Measurements from ENCODE around the gene VSTM1. TPM values are rescaled to one million over a fixed set of nuclear protein-coding genes. Genes with fewer than 3 reads are reported as not detected.
A peak's percentile ranks its signal among the peaks of the same experiment; 100 is the strongest.

The VSTM1 gene
- total RNA-seq, 4 donors from 2014 or later = not detected

- peaks cover 86% of the 10 kb centered on the region for H3K27me3 ChIP-seq
- no peak for ATAC-seq
- peaks cover 0 to 19% (median 4%) of the 10 kb centered on the region in 3 donors for H3K4me1 ChIP-seq
- no peaks in the 10 kb centered on the region for H3K36me3 ChIP-seq
- H3K4me3 ChIP-seq = peak within 1 kb of the TSS in 1 of 2 donors; percentile 53
- TF ChIP-seq POLR2AphosphoS5 (IDR thresholded peaks at IDR 0.05) (no peak), EP300 (IDR thresholded peaks at IDR 0.05) (no peak), POLR2A (IDR thresholded peaks at IDR 0.05) (no peak), CTCF (IDR thresholded peaks at IDR 0.05) (no peak)
- no peak within 1 kb of the TSS for H3K27ac ChIP-seq
- 37 to 47% methylated on average over 2 to 3 of the region's 66 CpGs for WGBS, 2 donors (ENCODE audit: low coverage in 1 of 2)
- no peaks in the 10 kb centered on the region for H3K9me3 ChIP-seq
These were observed 72.2 kb downstream of the VSTM1 start, which contains the start of gene CACNG6 for GRCh38 chr19:53991224-53992113. TSS of gene CACNG6 (plus strand) at chr19:53991637. CDS start at chr19:53992878, 1,241 bp downstream.

Small RNAs within 50 kb of the gene (small RNA-seq; reads per million reads assigned to genes)
- gene AC012314.20 = 0 reads per million in 4 donors

Other genes with a start within 250 kb of the VSTM1 start
- 1 to 10 TPM in 1 of 4 donors, under 1 TPM in 3; 0.23 to 1.1 (median 0.28) TPM for gene NLRP12, start 239.6 kb downstream of the VSTM1 start, total RNA-seq
- 100 to 1,000 TPM; 103 to 355 (median 140) TPM for gene MYADM, start 196.0 kb downstream of the VSTM1 start, total RNA-seq
- not detected for gene PRKCG, start 181.7 kb downstream of the VSTM1 start, total RNA-seq
- gene CACNG7, start 154.6 kb downstream of the VSTM1 start, total RNA-seq = not detected
- gene CACNG8, start 101.0 kb downstream of the VSTM1 start, total RNA-seq = under 1 TPM in 2 of 4 donors, not detected in 2; 0.04 to 0.16 TPM
- gene CACNG6, start 72.3 kb downstream of the VSTM1 start, total RNA-seq = not detected
- gene TARM1, start 17.5 kb upstream of the VSTM1 start, total RNA-seq = not detected
- gene OSCAR, start 36.9 kb upstream of the VSTM1 start, total RNA-seq = 1 to 10 TPM in 3 of 4 donors, not detected in 1; 1.2 to 2.4 (median 2.1) TPM
- gene NDUFA3, start 39.0 kb upstream of the VSTM1 start, total RNA-seq = 10 to 100 TPM; 14.2 to 37.7 (median 21.5) TPM
- gene TFPT, start 51.8 kb upstream of the VSTM1 start, total RNA-seq = 10 to 100 TPM; 12.5 to 20.9 (median 15.2) TPM
- 10 to 100 TPM; 51.6 to 67.1 (median 53.8) TPM for gene PRPF31, start 51.9 kb upstream of the VSTM1 start, total RNA-seq
- gene CNOT3, start 73.9 kb upstream of the VSTM1 start, total RNA-seq = 10 to 100 TPM; 14.7 to 32.4 (median 23.1) TPM
- 10 to 100 TPM in 3 of 4 donors, 1 to 10 TPM in 1; 8.2 to 12.8 (median 11.1) TPM for gene LENG1, start 95.8 kb upstream of the VSTM1 start, total RNA-seq
- gene TMC4, start 109.3 kb upstream of the VSTM1 start, total RNA-seq = 1 to 10 TPM in 1 of 4 donors, under 1 TPM in 2, not detected in 1; 0.16 to 3.1 (median 0.31) TPM
- gene MBOAT7, start 125.7 kb upstream of the VSTM1 start, total RNA-seq = 10 to 100 TPM; 28.4 to 64.3 (median 36.5) TPM
- 10 to 100 TPM; 57.4 to 73.2 (median 69.8) TPM for gene TSEN34, start 127.4 kb upstream of the VSTM1 start, total RNA-seq
- 1,000 to 10,000 TPM; 1,142 to 2,786 (median 1,584) TPM for gene RPS9, start 137.0 kb upstream of the VSTM1 start, total RNA-seq
- gene LILRB3, start 159.1 kb upstream of the VSTM1 start, total RNA-seq = 10 to 100 TPM in 3 of 4 donors, 1 to 10 TPM in 1; 6.8 to 29.9 (median 21.3) TPM
- 1 to 10 TPM in 3 of 4 donors, under 1 TPM in 1; 0.31 to 4.2 (median 2.2) TPM for gene LILRA6, start 178.9 kb upstream of the VSTM1 start, total RNA-seq
- gene LILRB5, start 193.4 kb upstream of the VSTM1 start, total RNA-seq = 10 to 100 TPM; 12.5 to 17.5 (median 15.1) TPM
- gene LILRB2, start 217.2 kb upstream of the VSTM1 start, total RNA-seq = 1 to 10 TPM in 3 of 4 donors, under 1 TPM in 1; 0.93 to 5.0 (median 1.9) TPM
- gene LILRA5, start 249.3 kb upstream of the VSTM1 start, total RNA-seq = 1 to 10 TPM in 3 of 4 donors, not detected in 1; 2.7 to 8.6 (median 2.8) TPM

Data from gastroesophageal sphincter (tissue), 4 donors.